Measurements from ENCODE around the gene MDFI.

- no peak for TF ChIP-seq EZH2phosphoT487 (IDR thresholded peaks at IDR 0.05; ENCODE audit: insufficient read depth, low read depth)
- no peak for TF ChIP-seq EZH2 (IDR thresholded peaks at IDR 0.05; ENCODE audit: insufficient read depth, poor library complexity, severe bottlenecking)
Measured at GRCh38 chr6:41600499-41601247, 37.6 kb upstream of the MDFI start.
